Nucleus accumbens (tissue), 56 donors: Measurements from ENCODE around the gene GRWD1.

Experiments
- DNase-seq, 56 donors: peaks; one replicate each; lab custom pipeline; 2025; lab: John Stamatoyannopoulos, UW

The GRWD1 gene

GRCh38 chr19:48445606-48446481, at the start of gene GRWD1:
TSS of gene GRWD1 (plus strand) at chr19:48445983. CDS start at chr19:48446006, 23 bp downstream.
- peak; percentile 51 to 97 (median 86) for DNase-seq

DNA sequence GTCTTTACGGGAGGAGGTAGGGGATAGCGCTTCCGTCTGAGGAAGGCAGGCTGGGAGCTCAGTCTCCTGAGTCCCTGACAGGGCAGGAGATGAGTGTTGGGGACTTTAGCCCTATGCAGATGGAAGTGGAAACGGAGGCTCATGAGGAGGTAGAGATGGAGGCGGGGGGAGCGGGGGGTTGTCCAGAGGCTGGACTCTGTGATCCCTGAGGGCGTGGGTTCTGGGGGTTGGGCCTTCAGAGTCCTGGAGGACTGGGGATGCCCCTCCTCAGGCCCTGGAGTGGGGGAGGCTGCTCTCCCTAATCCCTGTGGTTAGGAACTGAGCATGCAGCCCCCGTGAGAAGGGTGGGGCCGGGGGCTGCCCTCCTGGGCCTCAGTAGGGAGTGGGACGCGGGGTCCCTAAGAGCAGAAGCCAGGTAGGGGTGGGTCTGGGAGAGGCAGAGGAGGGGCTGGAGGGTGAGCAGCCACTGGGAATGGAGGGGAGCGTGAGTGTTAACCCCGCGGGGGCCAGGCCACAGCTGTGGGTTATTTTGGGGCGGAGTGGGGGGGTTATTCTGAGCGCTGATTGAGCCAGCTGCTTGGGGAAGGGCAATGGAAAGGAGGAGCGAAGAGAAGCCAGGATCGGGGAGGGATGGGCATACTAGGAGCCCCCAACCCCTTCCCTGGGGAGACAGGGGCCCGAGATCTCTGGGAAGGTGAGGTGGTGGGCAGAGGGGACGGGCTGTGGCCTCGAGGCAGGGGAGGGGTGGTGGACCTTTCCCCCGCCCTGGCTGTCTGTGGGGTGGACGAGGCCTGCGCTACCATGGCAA, 49.6 kb upstream of the GRWD1 start:
- DNase-seq = no peak

DNA sequence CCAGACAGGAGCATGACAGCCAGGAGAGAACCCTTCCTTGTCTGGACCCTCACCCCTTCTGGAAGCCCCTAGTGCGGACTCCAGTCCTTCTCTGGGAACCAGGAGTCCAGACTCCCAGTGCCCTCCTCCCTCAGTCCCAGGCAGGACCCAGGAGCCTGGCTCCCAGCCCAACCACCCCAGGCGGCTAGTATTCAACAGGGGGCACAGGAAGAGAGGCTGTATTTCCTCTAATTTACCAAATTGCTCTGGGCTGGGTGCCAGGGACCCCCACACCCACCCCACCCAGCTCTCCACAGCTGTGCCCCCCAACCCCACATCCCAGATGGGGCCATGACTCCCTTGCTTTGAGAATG, 49.0 kb upstream of the GRWD1 start:
- DNase-seq = no peak

- DNase-seq = no peak
Observed at GRCh38 chr19:48397263-48398101, 48.3 kb upstream of the GRWD1 start.

DNA sequence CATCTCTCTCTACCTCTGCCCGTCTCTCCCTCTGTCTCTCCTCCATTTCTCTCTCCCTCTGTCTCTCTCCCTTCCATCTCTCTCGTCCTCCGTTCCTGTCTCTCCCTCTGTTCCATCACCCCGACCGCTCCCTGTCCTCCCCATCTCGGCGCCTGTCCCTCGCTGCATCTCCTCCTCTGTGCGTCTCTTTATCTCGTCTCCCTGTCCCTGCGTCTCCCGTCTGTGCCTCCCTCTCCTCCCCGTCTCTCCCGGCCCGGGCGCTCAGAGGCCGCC, 47.7 kb upstream of the GRWD1 start:
- no peak for DNase-seq

DNA sequence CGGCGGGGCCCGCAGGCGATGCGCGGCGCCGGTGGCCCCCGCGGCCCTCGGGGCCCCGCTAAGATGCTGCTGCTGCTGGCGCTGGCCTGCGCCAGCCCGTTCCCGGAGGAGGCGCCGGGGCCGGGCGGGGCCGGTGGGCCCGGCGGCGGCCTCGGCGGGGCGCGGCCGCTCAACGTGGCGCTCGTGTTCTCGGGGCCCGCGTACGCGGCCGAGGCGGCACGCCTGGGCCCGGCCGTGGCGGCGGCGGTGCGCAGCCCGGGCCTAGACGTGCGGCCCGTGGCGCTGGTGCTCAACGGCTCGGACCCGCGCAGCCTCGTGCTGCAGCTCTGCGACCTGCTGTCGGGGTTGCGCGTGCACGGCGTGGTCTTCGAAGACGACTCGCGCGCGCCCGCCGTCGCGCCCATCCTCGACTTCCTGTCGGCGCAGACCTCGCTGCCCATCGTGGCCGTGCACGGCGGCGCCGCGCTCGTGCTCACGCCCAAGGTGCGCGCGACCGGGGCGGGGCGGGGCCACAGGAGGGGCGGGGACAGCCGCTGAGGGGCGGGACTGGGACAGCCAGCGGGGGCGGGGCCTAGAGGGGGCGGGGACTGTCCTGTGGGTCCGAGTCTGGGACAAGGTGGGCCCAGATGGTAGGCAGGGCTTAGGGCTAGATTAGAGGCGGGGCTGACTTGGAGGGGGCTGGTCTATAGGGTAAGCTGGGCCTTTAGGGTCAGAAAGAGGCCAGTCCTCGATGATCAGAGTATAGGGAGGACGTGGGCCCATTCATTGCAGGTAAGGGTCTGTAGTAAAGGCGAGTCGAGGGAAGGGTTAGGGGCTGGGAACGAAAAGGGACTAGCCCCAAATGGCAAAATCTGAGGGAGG, 47.2 kb upstream of the GRWD1 start:
- peak in 15 of 56 donors; percentile 0 to 60 (median 22) for DNase-seq

DNA sequence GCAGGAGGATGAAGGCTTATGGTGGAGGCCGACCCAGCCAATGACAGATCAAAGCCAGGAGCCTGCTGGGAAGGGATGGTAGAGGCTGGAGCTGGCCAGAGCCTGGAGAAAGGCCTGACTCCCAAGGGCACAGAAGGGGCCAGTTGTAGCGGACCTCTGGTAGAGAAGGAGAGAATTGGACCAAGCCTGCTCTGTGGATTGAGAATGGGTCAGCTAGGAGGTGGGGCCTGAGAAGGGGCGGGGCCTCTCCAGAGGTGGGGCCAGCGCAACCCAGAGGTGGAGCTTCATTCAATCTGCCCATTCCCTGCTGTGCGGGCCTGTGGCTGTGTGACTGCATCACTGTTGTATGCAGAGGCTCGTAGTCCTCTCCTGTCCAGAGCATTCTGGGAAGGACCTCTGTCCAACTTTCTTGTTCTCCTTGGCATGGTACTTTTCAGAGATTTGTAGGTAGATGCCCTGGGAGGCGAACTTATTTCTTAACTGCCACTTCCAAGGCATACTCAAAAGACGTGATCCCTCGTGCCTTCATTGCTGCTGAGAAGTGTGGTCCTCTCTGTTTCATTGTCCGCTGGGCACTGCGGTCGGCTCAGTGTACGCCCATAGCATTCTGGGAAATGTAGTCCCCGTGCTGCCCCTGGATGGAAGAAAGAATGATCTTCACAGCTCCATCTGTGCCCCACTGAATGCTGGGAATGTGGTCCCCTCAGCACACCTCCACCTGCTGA, 45.6 kb upstream of the GRWD1 start:
- DNase-seq = no peak

GRCh38 chr19:48401287-48401686, 44.5 kb upstream of the GRWD1 start:
- no peak for DNase-seq

GRCh38 chr19:48403606-48404005, 42.2 kb upstream of the GRWD1 start:
- DNase-seq = peak in 27 of 56 donors; percentile 3 to 72 (median 23)

- no peak for DNase-seq
Observed at GRCh38 chr19:48405010-48405659, 40.6 kb upstream of the GRWD1 start.

- no peak for DNase-seq
Observed at GRCh38 chr19:48405850-48406249, 39.9 kb upstream of the GRWD1 start.

GRCh38 chr19:48413879-48414587, 31.8 kb upstream of the GRWD1 start:
- DNase-seq = no peak

DNA sequence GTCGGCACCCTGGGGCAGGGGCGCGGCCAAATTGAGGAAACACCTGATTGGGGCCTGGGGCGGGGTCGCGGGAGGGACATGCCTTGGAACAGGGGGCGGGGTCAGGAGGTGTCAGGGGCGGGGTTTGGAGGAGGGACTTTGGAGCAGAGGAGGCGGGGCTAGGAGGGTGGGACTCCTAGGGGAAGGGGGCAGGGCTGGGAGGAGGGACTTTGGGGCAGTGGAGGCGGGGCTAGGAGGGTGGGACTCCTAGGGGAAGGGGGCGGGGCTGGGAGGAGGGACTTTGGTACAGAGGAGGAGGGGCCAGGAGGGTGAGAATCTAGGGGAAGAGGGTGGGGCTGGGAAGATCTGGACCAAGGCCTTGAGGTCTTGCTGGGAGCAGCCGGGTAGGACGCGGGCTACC, 30.4 kb upstream of the GRWD1 start:
- DNase-seq = peak in 23 of 56 donors; percentile 6 to 67 (median 31)

- no peak for DNase-seq
Observed at GRCh38 chr19:48415806-48416221, 30.0 kb upstream of the GRWD1 start.

DNA sequence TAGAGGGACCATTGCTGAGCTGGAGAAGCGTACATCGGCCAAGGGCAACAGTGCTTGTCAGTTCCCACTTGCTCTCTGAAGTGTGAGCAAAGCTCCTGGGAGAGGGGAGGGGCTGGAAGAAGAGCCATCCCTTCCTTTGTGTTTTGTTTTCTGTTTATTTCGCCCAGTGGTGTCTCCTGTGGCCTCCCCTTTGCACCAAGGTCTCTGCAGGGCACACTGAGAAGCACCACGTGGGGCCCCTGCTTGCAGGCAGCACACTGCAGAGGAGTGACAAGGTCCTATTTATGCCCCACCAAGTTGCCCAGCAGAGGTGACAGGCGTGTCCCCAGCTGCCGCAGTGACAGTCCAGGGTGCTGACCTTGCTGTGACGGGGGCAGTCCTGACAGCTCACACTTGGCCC, 28.4 kb upstream of the GRWD1 start:
- DNase-seq = no peak

- DNase-seq = no peak
Observed at GRCh38 chr19:48418317-48419064, 27.3 kb upstream of the GRWD1 start.

DNA sequence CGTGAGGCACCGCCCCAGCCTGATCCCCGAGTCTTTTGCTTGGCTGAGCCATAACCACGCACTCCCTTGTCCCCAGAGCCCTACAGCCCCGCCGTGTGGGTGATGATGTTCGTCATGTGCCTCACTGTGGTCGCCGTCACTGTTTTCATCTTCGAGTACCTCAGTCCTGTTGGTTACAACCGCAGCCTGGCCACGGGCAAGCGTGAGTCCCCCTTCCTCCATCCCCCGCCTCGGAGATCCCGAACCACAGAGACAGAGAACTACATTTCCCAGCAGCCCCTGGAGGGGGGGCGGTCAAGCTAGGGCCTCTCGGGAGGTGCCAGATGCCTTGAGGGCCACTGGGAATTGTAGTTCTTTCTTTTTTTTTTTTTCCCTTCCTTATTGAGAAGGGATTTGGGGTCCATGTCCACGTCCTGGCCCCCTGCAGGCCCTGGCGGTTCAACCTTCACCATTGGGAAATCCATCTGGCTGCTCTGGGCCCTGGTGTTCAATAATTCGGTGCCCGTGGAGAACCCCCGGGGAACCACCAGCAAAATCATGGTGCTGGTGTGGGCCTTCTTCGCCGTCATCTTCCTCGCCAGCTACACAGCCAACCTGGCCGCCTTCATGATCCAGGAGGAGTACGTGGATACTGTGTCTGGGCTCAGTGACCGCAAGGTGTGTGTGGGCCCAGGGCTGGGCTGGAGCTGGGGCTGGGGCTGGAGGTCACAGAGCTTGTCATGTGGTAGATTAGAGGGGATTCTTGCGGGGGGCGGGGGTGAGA, 26.4 kb upstream of the GRWD1 start:
- peak in 30 of 56 donors; percentile 1 to 68 (median 24) for DNase-seq
